Measurements from ENCODE around the gene HACD4.

The HACD4 gene

GRCh38 chr9:21042466-21042865, 11.0 kb upstream of the HACD4 start:
- no peaks in the 10 kb centered on the region for H3K4me1 Mint-ChIP-seq
- H3K27ac Mint-ChIP-seq: no peak overlapping the region
- H3K36me3 Mint-ChIP-seq (ENCODE audit: low read depth): no peaks in the 10 kb centered on the region
- no peak for TF ChIP-seq CTCF (IDR thresholded peaks at IDR 0.05; ENCODE audit: unreplicated experiment in 3 of 3)
- H3K9me3 Mint-ChIP-seq: no peaks in the 10 kb centered on the region
- no peaks in the 10 kb centered on the region for H3K27me3 Mint-ChIP-seq (ENCODE audit: low read depth)
- H3K4me3 Mint-ChIP-seq: no peak overlapping the region

- H3K4me1 Mint-ChIP-seq: no peaks in the 10 kb centered on the region
- H3K4me3 Mint-ChIP-seq: no peak overlapping the region
- H3K27ac Mint-ChIP-seq: no peak overlapping the region
- no peaks in the 10 kb centered on the region for H3K36me3 Mint-ChIP-seq (ENCODE audit: low read depth)
- no peaks in the 10 kb centered on the region for H3K27me3 Mint-ChIP-seq (ENCODE audit: low read depth)
- TF ChIP-seq CTCF (IDR thresholded peaks at IDR 0.05; ENCODE audit: unreplicated experiment in 3 of 3): no peak
- H3K9me3 Mint-ChIP-seq: no peaks in the 10 kb centered on the region
Measured at GRCh38 chr9:21039302-21039701, 7.9 kb upstream of the HACD4 start.

GRCh38 chr9:21037278-21037677, 5.8 kb upstream of the HACD4 start:
- Mint-ChIP-seq H3K27me3 (ENCODE audit: low read depth) (peaks cover 6% of the 10 kb centered on the region), H3K4me1 (no peaks in the 10 kb centered on the region), H3K36me3 (ENCODE audit: low read depth) (no peaks in the 10 kb centered on the region), H3K4me3 (no peak overlapping the region), H3K9me3 (no peaks in the 10 kb centered on the region), H3K27ac (no peak overlapping the region)
- no peak for TF ChIP-seq CTCF (IDR thresholded peaks at IDR 0.05; ENCODE audit: unreplicated experiment in 3 of 3)

GRCh38 chr9:21031808-21032183, 356 bp upstream of the HACD4 start:
- peaks cover 6% of the 10 kb centered on the region for H3K27me3 Mint-ChIP-seq (ENCODE audit: low read depth)
- peak overlapping the region in 2 of 3 experiments; percentile 59 to 67 for H3K4me3 Mint-ChIP-seq
- no peak for TF ChIP-seq CTCF (IDR thresholded peaks at IDR 0.05; ENCODE audit: unreplicated experiment in 3 of 3)
- no peaks in the 10 kb centered on the region for H3K4me1 Mint-ChIP-seq
- no peaks in the 10 kb centered on the region for H3K36me3 Mint-ChIP-seq (ENCODE audit: low read depth)
- no peak overlapping the region for H3K27ac Mint-ChIP-seq
- H3K9me3 Mint-ChIP-seq: no peaks in the 10 kb centered on the region

GRCh38 chr9:21030389-21031035, 928 bp downstream of the HACD4 start:
- H3K9me3 Mint-ChIP-seq: no peaks in the 10 kb centered on the region
- no peak overlapping the region for H3K4me3 Mint-ChIP-seq
- H3K27ac Mint-ChIP-seq: no peak overlapping the region
- no peak for TF ChIP-seq CTCF (IDR thresholded peaks at IDR 0.05; ENCODE audit: unreplicated experiment in 3 of 3)
- H3K4me1 Mint-ChIP-seq: no peaks in the 10 kb centered on the region
- no peaks in the 10 kb centered on the region for H3K36me3 Mint-ChIP-seq (ENCODE audit: low read depth)
- peaks cover 6% of the 10 kb centered on the region for H3K27me3 Mint-ChIP-seq (ENCODE audit: low read depth)

GRCh38 chr9:21029661-21030060, 1.8 kb downstream of the HACD4 start:
- Mint-ChIP-seq H3K4me1 (no peaks in the 10 kb centered on the region), H3K4me3 (no peak overlapping the region), H3K36me3 (ENCODE audit: low read depth) (no peaks in the 10 kb centered on the region), H3K27me3 (ENCODE audit: low read depth) (peaks cover 6% of the 10 kb centered on the region), H3K9me3 (no peaks in the 10 kb centered on the region), H3K27ac (no peak overlapping the region)
- no peak for TF ChIP-seq CTCF (IDR thresholded peaks at IDR 0.05; ENCODE audit: unreplicated experiment in 3 of 3)

All from nephron (organoid).